WERI-Rb-1 (cell line): Measurements from ENCODE around the gene THAP2.

Source experiments
- DNase-seq: peaks from one replicate; pipeline ENCODE4 v3.0.0-alpha.2; 2020
- H3K27ac ChIP-seq: fragments of 250-450 bp; sonication (Bioruptor Pico); 2 replicates; pipeline ENCODE4 v1.5.1; 2020; ENCODE audit warnings: mild to moderate bottlenecking, moderate library complexity
- H3K27me3 ChIP-seq: fragments of 250-450 bp; sonication (Bioruptor Pico); 2 replicates; pipeline ENCODE4 v1.5.1; 2021; ENCODE audit warnings: mild to moderate bottlenecking, low read depth, moderate library complexity; ENCODE audit not compliant: insufficient read depth, severe bottlenecking
- H3K36me3 ChIP-seq: fragments of 250-450 bp; sonication (Bioruptor Pico); 2 replicates; pipeline ENCODE4 v1.5.1; 2020; ENCODE audit warnings: mild to moderate bottlenecking, moderate library complexity
- H3K4me3 ChIP-seq: 2 replicates; pipeline ENCODE4 v1.5.1; 2011; ENCODE audit warnings: low read depth, mild to moderate bottlenecking, control low read depth, low read length
- H3K9me3 ChIP-seq: fragments of 250-450 bp; sonication (Bioruptor Pico); 2 replicates; pipeline ENCODE4 v1.5.1; 2021; ENCODE audit warnings: mild to moderate bottlenecking, moderate library complexity; ENCODE audit not compliant: severe bottlenecking
- CTCF ChIP-seq: IDR thresholded peaks from 2 replicates; pipeline ENCODE4 v1.5.1; 2011; ENCODE audit warnings: low read depth, mild to moderate bottlenecking, control low read depth, inconsistent platforms, low read length

The THAP2 gene

GRCh38 chr12:71642264-71642663 lies 21.8 kb upstream of the THAP2 start:
- DNase-seq: no peak
- TF ChIP-seq CTCF: no peak
- no peak overlapping the region for H3K4me3 ChIP-seq
- H3K9me3 ChIP-seq: no peaks in the 10 kb centered on the region
- no peaks in the 10 kb centered on the region for H3K27me3 ChIP-seq
- H3K27ac ChIP-seq: no peak overlapping the region
- H3K36me3 ChIP-seq: peaks cover 64% of the 10 kb centered on the region

- TF ChIP-seq CTCF: no peak
- H3K27ac ChIP-seq: no peak overlapping the region
- DNase-seq: no peak
- H3K27me3 ChIP-seq: no peaks in the 10 kb centered on the region
- H3K36me3 ChIP-seq: peaks cover 49% of the 10 kb centered on the region
- no peaks in the 10 kb centered on the region for H3K9me3 ChIP-seq
- H3K4me3 ChIP-seq: no peak overlapping the region
Observed at GRCh38 chr12:71645268-71645667, 18.8 kb upstream of the THAP2 start.

GRCh38 chr12:71646512-71646911 lies 17.6 kb upstream of the THAP2 start:
- peaks cover 43% of the 10 kb centered on the region for H3K36me3 ChIP-seq
- H3K4me3 ChIP-seq: no peak overlapping the region
- H3K27me3 ChIP-seq: no peaks in the 10 kb centered on the region
- no peak for DNase-seq
- no peaks in the 10 kb centered on the region for H3K9me3 ChIP-seq
- TF ChIP-seq CTCF: no peak
- no peak overlapping the region for H3K27ac ChIP-seq

GRCh38 chr12:71648537-71648936 lies 15.6 kb upstream of the THAP2 start:
- no peak for DNase-seq
- peaks cover 44% of the 10 kb centered on the region for H3K36me3 ChIP-seq
- no peak for TF ChIP-seq CTCF
- H3K27me3 ChIP-seq: no peaks in the 10 kb centered on the region
- no peaks in the 10 kb centered on the region for H3K9me3 ChIP-seq
- H3K4me3 ChIP-seq: no peak overlapping the region
- H3K27ac ChIP-seq: no peak overlapping the region

- Histone ChIP-seq H3K27ac (no peak overlapping the region), H3K36me3 (peaks cover 41% of the 10 kb centered on the region), H3K27me3 (no peaks in the 10 kb centered on the region), H3K4me3 (no peak overlapping the region), H3K9me3 (no peaks in the 10 kb centered on the region)
- DNase-seq: no peak
- TF ChIP-seq CTCF: no peak
Observed at GRCh38 chr12:71649401-71649800, 14.7 kb upstream of the THAP2 start.

GRCh38 chr12:71652656-71653055 lies 11.4 kb upstream of the THAP2 start:
- H3K36me3 ChIP-seq: peaks cover 36% of the 10 kb centered on the region
- no peak for DNase-seq
- TF ChIP-seq CTCF: no peak
- no peak overlapping the region for H3K27ac ChIP-seq
- no peak overlapping the region for H3K4me3 ChIP-seq
- H3K27me3 ChIP-seq: no peaks in the 10 kb centered on the region
- no peaks in the 10 kb centered on the region for H3K9me3 ChIP-seq
